HFFc6 (cell line): ENCODE results near the gene MIB1. TPM values are rescaled to one million over a fixed set of nuclear protein-coding genes. Genes with fewer than 3 reads are reported as not detected.

Experiments used
- DNase-seq: peaks from one replicate; pipeline ENCODE4 v3.0.0-alpha.2; 2018
- H3K27ac Mint-ChIP-seq: 2 replicates; pipeline ENCODE4 v1.8.0; 2020; ENCODE audit warnings: mild to moderate bottlenecking, mixed read lengths
- H3K27me3 Mint-ChIP-seq: 2 replicates; pipeline ENCODE4 v1.8.0; 2021; ENCODE audit warnings: mild to moderate bottlenecking, moderate library complexity, mixed read lengths; ENCODE audit not compliant: insufficient read depth
- H3K36me3 Mint-ChIP-seq: 2 replicates; pipeline ENCODE4 v1.8.0; 2021; ENCODE audit warnings: low read depth, mixed read lengths
- H3K4me1 Mint-ChIP-seq: 2 replicates; pipeline ENCODE4 v1.8.0; 2020; ENCODE audit warnings: low read depth, mixed read lengths
- H3K4me3 Mint-ChIP-seq: 2 replicates; pipeline ENCODE4 v1.8.0; 2020; ENCODE audit warnings: mild to moderate bottlenecking, moderate library complexity, mixed read lengths
- H3K9me3 Mint-ChIP-seq: 2 replicates; pipeline ENCODE4 v1.8.0; 2020; ENCODE audit warnings: mild to moderate bottlenecking, mixed read lengths
- total RNA-seq, 6 experiments: library from RNA; stranded (reverse); fragmentation: NEBNext Ultra II Directional; extraction: Animal tissue kit (Norgen Biotek cat#: 25700); gene quantifications; 2 replicates in 1 of 6; 3 replicates in 5 of 6; pipeline ENCODE4 v1.2.3, GENCODE V29; 2021
- TF ChIP-seq, protein P1 (sequence below): fragments of 200-600 bp; sonication (generic); IDR thresholded peaks from 2 replicates; pipeline ENCODE4 v1.5.0; 2021; ENCODE audit warnings: antibody characterized with exemption, mild to moderate bottlenecking

MIB1 gene
- total RNA-seq, 6 experiments from 2014 or later: 29.5 to 31.5 (median 30.5) TPM

DNA sequence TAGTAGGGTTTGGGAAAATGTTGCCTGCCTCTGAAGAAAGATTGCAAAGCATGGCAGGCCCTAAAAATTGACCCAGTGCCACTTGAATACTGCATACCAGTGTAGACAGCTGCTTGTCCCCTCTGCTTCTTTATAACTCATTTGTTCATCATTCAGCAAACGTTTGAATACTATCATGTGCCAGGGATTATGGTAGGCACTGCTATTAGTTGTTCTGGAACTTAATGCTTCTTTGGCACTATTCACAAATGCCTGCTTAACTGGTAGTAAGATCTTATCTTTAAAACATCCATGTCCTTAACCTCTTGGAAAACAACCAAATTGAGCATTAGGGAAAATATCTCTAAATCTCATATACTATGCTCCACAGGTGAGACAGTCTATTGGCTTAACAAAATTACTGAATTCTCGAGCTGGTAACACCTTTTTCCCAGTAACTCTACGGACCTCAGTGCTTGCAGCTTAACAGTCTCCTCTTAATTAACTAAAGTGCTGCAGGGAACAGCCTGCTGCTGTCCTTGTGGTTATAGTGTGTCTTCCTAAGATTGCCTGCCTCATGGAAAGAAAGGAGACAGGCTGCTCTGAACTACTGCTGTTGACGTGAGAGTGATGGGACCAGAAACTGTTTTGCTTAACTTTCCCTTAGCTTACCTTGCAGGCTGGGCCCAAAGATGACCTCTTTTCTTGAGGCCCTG, 93.2 kb downstream of the MIB1 start:
- TF ChIP-seq, protein P1, sequence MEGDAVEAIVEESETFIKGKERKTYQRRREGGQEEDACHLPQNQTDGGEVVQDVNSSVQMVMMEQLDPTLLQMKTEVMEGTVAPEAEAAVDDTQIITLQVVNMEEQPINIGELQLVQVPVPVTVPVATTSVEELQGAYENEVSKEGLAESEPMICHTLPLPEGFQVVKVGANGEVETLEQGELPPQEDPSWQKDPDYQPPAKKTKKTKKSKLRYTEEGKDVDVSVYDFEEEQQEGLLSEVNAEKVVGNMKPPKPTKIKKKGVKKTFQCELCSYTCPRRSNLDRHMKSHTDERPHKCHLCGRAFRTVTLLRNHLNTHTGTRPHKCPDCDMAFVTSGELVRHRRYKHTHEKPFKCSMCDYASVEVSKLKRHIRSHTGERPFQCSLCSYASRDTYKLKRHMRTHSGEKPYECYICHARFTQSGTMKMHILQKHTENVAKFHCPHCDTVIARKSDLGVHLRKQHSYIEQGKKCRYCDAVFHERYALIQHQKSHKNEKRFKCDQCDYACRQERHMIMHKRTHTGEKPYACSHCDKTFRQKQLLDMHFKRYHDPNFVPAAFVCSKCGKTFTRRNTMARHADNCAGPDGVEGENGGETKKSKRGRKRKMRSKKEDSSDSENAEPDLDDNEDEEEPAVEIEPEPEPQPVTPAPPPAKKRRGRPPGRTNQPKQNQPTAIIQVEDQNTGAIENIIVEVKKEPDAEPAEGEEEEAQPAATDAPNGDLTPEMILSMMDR: no peak
- H3K4me3 Mint-ChIP-seq: no peak overlapping the region
- no peak overlapping the region for H3K27ac Mint-ChIP-seq
- H3K9me3 Mint-ChIP-seq: no peaks in the 10 kb centered on the region
- peaks cover 2% of the 10 kb centered on the region for H3K27me3 Mint-ChIP-seq
- no peaks in the 10 kb centered on the region for H3K36me3 Mint-ChIP-seq
- no peak for DNase-seq
- H3K4me1 Mint-ChIP-seq: peaks cover 9% of the 10 kb centered on the region

DNA sequence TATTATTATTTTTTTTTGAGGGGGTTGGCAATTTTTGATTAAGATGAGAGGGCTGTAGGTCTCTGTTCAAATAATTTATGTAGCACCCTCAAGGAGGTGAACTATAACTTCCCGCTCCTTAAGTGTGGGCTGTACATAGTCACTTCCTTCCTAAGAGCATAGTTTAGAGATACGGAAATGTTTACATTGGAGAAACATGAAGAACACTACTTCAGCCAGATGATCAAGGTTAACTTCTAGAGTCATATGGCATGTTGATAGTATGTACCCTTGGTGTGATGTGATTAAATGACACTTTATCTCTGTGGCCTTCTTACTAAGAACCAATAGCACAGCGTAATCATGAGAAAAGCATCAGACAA, 93.7 kb downstream of the MIB1 start:
- Mint-ChIP-seq H3K4me1 (peaks cover 9% of the 10 kb centered on the region), H3K9me3 (no peaks in the 10 kb centered on the region), H3K27ac (no peak overlapping the region), H3K36me3 (no peaks in the 10 kb centered on the region), H3K4me3 (no peak overlapping the region), H3K27me3 (peaks cover 2% of the 10 kb centered on the region)
- DNase-seq: no peak
- TF ChIP-seq, protein P1: no peak

DNA sequence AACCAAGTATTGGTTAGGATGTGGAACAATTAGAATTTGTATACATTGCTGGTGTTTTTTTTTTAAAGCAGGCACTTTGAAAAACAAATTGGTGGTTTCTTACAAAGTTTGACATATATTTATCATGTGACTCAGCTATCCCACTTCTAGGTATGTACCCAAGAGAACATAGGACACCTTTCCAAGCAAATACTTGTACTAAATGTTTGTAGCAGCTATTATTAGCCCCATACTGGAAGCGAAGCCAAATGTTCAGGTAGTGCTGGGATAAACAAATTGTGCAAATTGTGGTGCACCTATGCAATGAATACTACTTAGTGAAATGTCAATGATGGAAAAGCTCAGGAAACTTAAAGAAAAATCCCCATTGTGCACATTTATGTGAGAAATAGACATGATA, 101.0 kb downstream of the MIB1 start:
- Mint-ChIP-seq H3K27ac (no peak overlapping the region), H3K4me1 (peaks cover 5% of the 10 kb centered on the region; the same call in 1 of the 2 replicates), H3K36me3 (peaks cover 6% of the 10 kb centered on the region), H3K4me3 (no peak overlapping the region), H3K9me3 (no peaks in the 10 kb centered on the region), H3K27me3 (no peaks in the 10 kb centered on the region)
- no peak for DNase-seq
- TF ChIP-seq, protein P1: no peak

DNA sequence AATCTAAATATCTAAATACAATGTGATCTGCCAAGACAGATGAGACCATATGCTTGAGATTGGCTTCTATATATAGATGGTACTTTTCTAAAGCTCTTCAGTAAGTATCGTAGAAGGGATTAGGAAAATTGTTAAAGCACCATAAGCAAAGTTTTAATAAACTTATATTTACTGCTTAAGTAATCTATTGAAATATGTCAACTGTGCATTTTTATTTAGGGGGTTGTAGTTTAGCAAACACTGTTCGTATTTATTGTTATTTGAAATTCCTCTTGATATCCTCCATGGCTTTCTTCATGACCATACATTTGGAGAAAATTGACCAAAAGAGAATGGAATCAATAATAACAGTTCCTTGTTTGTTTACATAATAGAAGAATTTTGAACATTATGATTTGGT, 102.7 kb downstream of the MIB1 start:
- Mint-ChIP-seq H3K36me3 (peaks cover 8% of the 10 kb centered on the region), H3K27ac (no peak overlapping the region), H3K4me3 (no peak overlapping the region), H3K27me3 (no peaks in the 10 kb centered on the region), H3K9me3 (no peaks in the 10 kb centered on the region), H3K4me1 (peaks cover 5% of the 10 kb centered on the region; the same call in 1 of the 2 replicates)
- TF ChIP-seq, protein P1: no peak
- DNase-seq: no peak

DNA sequence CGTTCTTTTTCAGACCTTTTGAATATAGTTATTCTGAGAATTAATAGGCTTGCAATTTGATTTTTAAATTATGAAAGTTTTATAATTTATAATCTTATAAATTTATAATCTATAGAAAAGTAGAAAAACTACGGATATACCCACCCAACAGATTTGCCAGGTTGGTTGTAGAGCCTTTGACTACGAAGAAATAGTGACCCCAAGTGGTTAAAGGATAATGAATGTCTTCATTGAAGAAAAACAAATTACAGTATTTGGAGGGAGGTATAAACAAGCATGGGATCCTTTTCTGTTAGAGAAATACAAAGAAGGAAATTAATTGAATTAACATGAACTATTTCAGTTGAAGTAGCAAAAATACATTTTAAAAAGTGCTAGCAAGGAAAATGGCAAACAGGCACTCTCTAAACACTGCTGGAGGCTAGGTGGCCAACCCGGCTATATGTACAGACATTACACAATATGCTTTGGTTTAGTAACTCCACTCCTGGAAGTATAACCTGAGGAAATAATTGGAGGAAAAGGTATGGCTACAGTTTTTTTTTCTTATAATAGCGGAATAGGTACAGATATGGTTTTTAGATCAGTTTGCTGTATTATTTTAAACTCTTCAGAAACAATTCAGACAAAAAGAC, 110.9 kb downstream of the MIB1 start:
- Mint-ChIP-seq H3K27ac (no peak overlapping the region), H3K4me1 (0 out of 2 replicates have a peak, but pooled peaks cover 4% of the 10 kb centered on the region), H3K4me3 (no peak overlapping the region), H3K9me3 (no peaks in the 10 kb centered on the region), H3K27me3 (no peaks in the 10 kb centered on the region), H3K36me3 (peaks cover 3% of the 10 kb centered on the region; the same call in 1 of the 2 replicates)
- TF ChIP-seq, protein P1: peak; percentile 72
- peak; percentile 21 for DNase-seq
